GM12891 (cell line): ENCODE results near the gene PACS2.

ENCODE experiments used
- DNase-seq: peaks from one replicate; pipeline ENCODE4 v3.0.0; 2011; ENCODE audit warnings: low spot score; ENCODE audit not compliant: insufficient read length
- FAIRE-seq: peaks from 2 replicates; lab custom pipeline; 2011; peaks lifted over from hg19 to GRCh38; lab: Jason Lieb, UNC
- PAX5 ChIP-seq: IDR thresholded peaks from 2 replicates; pipeline ENCODE4 v1.6.1; 2011; ENCODE audit warnings: low read length, moderate library complexity, mild to moderate bottlenecking; ENCODE audit not compliant: insufficient read depth, severe bottlenecking
- POLR2A ChIP-seq: IDR thresholded peaks from 2 replicates; pipeline ENCODE4 v1.6.1; 2011; ENCODE audit warnings: low read depth, low read length, control low read depth
- POLR2AphosphoS5 ChIP-seq: IDR thresholded peaks from 2 replicates; pipeline ENCODE4 v1.6.1; 2011; ENCODE audit warnings: low read depth, low read length, control low read depth
- POU2F2 ChIP-seq: IDR thresholded peaks from 2 replicates; pipeline ENCODE4 v1.6.1; 2011; ENCODE audit warnings: low read depth, mild to moderate bottlenecking, control low read depth, low read length, moderate library complexity
- SPI1 ChIP-seq: IDR thresholded peaks from 2 replicates; pipeline ENCODE4 v1.6.1; 2011; ENCODE audit warnings: low read depth, low read length, control low read depth
- TAF1 ChIP-seq: IDR thresholded peaks from 2 replicates; pipeline ENCODE4 v1.6.1; 2011; ENCODE audit warnings: low read depth, low read length, control low read depth

Gene PACS2

DNA sequence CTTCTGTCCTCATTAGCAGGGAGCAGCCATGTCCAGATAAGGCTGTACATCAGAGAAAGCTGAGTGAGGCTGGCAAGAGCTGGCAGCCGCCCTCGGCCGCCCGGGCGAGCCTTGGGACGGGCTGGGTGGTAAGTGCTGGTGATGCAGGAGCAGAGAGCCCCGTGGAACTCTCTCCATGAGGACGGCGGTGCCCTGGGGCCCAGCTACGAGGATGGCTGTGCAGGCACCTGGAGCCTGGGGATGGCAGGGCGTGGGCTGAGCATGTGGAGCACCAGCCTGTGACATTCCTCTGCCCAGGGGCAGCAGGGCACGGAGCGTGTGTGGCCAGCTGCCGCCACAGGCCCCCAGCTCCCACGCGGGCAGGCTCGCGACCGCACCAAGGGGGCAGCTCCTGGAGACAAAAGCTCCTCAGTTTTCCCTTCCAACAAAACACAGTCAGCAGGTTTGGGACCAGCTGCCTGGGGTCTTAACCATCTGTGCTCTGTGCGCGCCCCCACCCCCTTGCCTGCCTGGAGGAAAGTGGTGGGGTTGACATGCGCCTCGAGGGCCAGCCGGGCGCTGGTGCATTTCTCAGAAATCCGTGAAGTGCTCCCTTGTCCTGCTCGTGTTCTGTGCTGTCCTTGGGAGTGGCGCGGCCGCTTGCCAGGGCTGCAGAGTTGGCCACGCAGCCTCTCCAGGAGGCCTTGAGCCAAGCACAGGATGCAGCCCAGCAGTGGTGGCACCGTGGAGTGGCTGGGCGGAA, 21.4 kb downstream of the PACS2 start:
- no peak for DNase-seq

DNA sequence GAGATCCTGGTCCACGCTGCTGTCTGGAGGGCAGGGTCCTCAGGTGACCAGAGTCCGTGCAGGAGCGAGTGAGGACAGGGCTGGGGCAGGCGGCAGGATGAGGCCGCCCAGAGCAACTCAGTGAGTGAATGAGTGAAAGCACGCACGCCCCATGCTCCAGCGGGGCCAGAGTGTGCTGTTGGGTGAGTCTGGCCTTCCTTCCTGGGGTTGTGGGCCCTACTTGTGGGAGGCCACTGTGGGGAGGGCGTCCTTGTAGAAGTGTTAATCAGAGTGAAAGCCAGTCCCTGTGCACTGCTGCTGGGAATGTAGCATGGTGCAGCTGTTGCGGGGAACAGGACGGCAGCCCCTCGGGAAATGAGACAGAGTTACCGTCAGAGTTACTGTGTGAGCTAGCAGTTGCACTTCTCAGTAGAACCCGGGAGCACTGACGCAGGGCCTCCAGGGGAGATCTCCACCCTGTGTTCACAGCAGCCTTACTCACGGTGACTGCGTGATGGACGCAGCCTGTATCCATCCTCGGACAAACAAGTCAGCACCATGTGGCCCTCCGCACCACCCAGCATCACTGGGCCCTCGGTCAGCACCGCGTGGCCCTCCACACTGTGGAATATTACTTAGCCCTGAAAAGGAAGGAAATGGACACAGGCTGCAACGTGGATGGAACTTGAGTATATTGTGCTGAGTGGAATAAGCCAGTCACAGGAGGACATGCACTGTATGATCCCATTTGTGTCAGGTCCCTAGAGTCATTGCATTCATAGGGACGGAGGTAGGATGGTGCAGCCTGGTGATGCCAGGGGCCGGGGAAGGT, 22.1 kb downstream of the PACS2 start:
- TF ChIP-seq POLR2A, result no peak
- no peak for TF ChIP-seq POU2F2
- TF ChIP-seq PAX5, result no peak
- TF ChIP-seq TAF1, result no peak
- TF ChIP-seq POLR2AphosphoS5, result no peak
- TF ChIP-seq SPI1, result no peak
- DNase-seq (no peak), FAIRE-seq (no peak)

More for the DNA sequence above, 21.4 kb downstream of the PACS2 start:
- no peak for FAIRE-seq
- no peak for TF ChIP-seq POLR2AphosphoS5
- TF ChIP-seq PAX5, result no peak
- TF ChIP-seq POLR2A, result no peak
- TF ChIP-seq TAF1, result no peak
- TF ChIP-seq SPI1, result no peak
- TF ChIP-seq POU2F2, result no peak

GRCh38 chr14:105337433-105337832, 22.9 kb downstream of the PACS2 start:
- TF ChIP-seq POLR2A (no peak), PAX5 (no peak), POU2F2 (no peak), TAF1 (no peak), SPI1 (no peak), POLR2AphosphoS5 (no peak)
- FAIRE-seq (no peak), DNase-seq (no peak)

- TF ChIP-seq SPI1, result no peak
- no peak for TF ChIP-seq POU2F2
- TF ChIP-seq POLR2A, result no peak
- no peak for TF ChIP-seq TAF1
- no peak for TF ChIP-seq PAX5
- TF ChIP-seq POLR2AphosphoS5, result no peak
- DNase-seq, result no peak
- no peak for FAIRE-seq
These were observed 23.6 kb downstream of the PACS2 start for GRCh38 chr14:105337966-105338741.

DNA sequence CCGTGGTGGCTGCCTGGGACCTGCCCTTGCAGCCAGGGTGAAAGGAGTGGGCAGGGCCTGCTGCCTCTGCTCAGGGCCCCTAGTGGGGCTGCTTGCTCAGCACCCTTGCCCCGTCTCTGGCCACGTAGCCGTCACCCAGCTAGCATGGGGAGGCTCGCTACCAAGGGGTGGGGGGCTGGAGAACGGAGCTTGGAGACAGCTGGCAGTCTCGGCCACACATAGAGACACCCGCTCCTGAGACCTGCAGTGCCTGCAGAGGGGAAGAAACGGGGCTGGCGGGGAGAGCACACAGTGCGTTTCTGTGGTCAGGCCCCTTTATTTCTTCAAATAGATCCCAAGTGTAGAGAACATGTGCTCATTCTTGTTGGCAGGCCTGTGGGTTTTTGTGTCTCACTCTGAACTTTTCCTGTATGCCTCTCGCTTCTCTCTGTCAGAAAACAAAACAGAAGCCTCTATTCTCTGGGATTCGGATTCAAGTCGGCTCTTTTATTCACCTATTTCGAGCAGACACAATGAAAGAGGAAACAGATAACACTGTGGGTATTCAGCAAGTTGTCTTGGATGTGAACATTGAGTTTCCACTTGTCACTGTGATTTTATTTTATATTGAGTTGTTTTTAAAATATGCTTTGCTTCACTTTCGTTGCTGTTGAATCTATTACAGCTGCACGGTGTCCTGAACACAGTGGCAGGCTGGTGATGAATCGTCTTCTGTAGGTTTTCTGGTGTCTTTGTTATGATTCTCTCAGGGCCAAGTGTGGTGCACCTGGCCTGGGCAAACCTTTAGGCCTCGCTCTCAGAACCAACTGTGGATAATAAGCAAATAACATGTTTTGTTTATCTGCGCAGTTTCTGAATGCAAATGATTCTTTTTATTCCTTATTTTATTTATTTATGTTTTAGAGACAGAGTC, 26.5 kb downstream of the PACS2 start:
- no peak for FAIRE-seq
- TF ChIP-seq PAX5 (no peak), TAF1 (no peak), POLR2AphosphoS5 (no peak), POU2F2 (no peak), POLR2A (no peak), SPI1 (no peak)
- no peak for DNase-seq

DNA sequence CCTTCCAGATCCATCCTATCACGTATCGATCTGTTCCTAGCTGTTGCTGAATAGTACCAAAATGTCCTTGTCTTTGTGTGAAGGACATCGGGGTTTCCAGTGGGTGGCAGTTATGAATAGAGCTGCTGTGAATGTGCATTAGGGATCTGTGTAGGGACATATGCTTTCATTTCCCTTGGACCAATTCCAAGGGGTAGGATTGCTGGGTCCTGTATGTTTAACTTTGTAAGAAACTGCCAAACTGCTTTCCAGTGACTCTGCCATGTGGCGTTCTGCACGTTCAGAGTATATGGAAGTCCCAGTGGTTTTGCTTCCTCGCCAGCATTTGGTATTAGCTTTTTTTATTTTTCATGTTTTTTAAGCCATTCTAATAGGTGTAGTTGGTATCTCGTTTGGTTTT, 28.6 kb downstream of the PACS2 start:
- FAIRE-seq (no peak), DNase-seq (no peak)
- TF ChIP-seq POLR2AphosphoS5 (no peak), SPI1 (no peak), POU2F2 (no peak), POLR2A (no peak), PAX5 (no peak), TAF1 (no peak)

- DNase-seq, result no peak
- TF ChIP-seq POU2F2, result no peak
- TF ChIP-seq SPI1, result no peak
- no peak for TF ChIP-seq TAF1
- no peak for TF ChIP-seq POLR2AphosphoS5
- TF ChIP-seq POLR2A, result no peak
- no peak for FAIRE-seq
These were observed 31.6 kb downstream of the PACS2 start for GRCh38 chr14:105346200-105346533.
